ENCODE results near the gene SPEM1. TPM values are rescaled to one million over a fixed set of nuclear protein-coding genes. Genes with fewer than 3 reads are reported as not detected.

Gene SPEM1
- total RNA-seq, 1 donor from 2014 or later, result not detected

DNA sequence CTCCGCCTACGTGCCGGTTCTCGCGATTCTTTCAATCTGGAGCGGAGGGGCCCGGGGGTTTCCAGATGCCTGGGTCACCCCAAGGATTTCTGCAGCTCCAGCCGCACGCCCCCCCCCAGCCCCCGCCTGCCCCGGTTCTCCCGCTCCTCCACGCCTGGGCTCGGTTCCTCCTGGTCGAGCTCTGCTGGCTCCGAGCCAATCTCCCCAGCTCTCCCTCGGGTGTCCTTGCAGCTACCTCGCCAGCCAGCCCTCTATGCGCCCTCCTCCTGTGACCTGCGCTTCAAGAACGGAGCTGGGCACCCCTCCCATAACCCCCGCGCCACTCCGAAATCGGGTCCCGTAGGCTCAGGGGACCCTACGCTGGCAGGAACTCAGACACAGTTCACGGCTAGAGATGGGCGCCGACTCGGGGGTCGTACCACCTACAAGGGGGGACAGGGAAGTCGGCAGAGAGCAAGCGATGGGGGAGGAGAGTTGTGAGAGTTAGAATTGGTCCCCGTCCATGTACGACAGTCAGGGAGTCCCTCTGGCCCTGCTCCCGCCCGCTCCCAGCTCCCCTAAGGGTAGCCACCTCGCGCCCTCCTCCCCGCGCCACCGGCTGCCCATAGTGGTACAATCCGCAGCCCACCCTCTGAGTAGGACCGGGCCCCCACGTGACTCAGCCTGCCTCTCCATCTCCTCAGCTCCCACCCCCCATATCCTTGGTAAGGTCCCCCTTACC, 20.1 kb downstream of the SPEM1 start:
- peak; percentile 19 for DNase-seq (ENCODE audit: low read depth)

DNA sequence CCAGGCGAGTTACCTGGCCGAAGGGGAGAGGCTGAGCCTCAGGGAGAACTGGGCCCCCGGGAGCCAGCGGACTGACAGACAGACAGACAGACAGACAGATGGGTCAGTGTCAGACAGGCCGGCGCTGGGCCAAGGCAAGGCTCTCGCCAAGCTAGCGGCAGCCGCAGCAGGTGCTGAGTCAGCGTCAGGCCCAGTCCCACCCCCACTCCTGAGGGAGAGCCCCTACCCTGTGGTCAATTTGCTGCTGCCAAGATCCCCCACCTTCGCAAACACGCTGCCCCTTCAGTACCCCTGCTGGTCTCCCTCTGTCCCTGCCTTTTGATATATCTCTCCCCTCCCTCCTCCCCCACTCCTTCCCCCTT, 20.7 kb downstream of the SPEM1 start:
- peak; percentile 33 for DNase-seq (ENCODE audit: low read depth)

DNA sequence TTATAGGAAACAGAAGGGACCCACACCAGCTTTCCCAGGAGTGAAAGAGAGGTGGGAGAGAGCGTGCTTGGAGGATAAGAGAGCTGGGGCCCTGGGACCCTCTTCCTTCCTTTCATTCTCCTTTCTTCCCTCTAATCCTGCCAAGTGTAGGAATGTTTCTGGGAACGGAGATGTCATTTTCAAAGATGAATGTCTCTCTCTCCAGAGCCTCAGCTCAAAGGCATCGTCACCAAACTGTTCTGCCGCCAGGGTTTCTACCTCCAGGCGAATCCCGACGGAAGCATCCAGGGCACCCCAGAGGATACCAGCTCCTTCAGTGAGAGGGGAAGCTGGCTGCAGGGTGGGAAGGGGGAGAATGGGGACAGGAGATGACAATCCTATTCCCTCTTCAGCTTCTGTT, 21.1 kb downstream of the SPEM1 start:
- DNase-seq (ENCODE audit: low read depth), result no peak

DNA sequence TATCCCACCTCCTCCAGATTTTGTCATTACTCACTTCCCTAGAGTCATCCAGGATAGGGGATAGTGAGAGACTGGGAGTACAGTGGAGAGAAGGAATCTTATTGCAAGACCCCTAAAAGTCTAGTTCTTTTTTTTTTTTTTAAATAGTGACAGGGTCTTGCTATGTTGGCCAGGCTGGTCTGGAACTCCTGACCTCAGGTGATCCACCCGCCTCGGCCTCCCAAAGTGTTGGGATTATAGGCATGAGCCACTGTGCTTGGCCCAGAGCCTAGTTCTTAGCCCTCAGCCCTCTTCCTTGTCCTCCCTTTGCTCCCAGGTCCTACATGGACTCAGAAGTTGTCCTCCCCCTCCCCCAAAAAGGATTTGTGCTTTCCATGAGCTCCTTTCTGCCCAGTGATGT, 22.0 kb downstream of the SPEM1 start:
- no peak for DNase-seq (ENCODE audit: low read depth)

DNA sequence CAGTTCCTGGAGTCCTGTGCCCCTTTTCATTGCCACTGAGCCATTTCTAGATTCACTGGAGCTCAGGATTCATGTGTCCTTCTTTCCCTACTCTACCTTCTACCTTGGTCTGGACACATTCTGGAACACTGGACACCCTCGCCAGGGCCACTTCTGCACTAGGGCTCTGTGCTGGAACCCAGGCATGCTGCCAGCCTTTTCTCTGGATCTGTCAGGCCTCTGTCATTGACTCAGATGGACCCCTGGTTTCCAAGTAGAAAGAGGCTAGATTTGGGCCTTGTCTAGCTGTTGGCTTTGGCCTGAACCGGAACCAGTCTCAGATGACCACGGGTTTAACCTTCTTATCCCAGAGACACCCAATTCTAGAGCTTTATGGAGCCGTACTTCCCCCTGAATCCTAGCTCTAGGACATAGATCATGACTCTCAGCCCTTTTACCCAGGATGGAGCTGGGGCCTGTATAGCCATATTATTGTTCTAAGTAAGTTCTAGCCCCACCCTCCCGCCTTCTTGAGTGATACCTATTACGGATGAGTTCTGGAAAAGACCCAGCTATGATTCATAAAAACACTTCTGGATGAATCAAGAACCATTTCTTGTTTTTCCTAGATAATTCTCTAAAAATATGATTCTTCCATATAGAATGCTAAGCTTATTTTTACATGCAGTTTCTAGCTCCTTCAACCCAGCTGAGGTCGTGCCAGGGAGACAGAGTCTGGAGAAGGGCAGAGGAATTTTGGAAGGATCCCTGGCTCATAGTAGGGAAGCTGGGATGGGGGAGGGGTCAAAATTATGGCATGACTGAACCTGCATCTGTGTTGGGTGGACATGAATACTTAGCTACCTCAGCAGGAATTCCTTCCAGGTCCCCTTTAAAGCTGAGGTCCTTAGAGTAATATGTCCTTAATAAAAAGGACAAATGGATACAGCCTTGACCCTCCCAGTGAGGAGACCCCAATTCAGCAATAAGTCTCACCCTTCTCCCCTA, 23.7 kb downstream of the SPEM1 start:
- DNase-seq (ENCODE audit: low read depth), result no peak

DNA sequence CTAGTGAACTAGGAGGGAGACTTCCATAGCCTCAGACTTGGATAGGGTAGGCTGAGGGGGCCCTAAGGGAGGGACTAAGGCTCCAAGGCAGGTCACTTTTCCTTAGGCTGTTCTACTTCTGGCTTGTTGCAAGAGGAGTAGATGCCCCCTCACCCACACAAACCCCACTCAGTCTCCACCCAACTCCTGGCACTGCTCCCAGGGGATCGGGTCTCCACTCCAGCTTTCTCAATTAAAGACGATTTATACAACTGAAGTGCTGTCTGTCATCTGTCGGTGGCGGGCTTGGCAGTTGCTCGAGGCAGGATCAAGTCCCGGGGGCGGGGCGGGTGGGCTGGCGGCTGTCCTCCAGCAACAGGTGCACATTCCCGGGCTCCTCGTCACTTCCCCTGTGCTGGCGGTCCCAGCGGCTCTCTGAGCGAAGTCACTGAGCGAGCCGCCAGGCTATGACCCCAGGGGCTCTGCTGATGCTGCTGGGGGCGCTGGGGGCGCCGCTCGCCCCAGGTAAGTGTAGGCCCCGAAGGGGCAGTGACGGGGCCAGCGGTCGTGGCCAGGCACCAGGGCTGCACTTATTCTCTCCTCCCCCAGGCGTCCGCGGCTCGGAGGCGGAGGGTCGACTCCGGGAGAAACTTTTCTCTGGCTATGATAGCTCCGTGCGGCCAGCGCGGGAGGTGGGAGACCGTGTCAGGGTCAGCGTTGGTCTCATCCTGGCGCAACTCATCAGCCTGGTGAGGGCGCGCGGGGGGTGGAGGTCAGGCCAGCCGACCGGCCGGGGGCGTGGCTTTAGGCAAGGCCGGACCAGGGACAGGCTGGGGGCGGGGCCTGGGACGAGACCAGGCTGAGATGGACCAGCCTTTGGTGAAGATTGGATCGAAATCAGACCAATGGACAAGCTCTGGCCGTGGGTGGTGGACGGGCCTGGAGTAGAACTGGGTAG, 24.8 kb downstream of the SPEM1 start, which contains the start of gene CHRNB1:
Gene CHRNB1, plus strand, starts transcription at position 380 of the 937 bp plus-strand sequence. Its CDS starts 67 bp downstream, at position 447.
- DNase-seq (ENCODE audit: low read depth), result peak; percentile 44

DNA sequence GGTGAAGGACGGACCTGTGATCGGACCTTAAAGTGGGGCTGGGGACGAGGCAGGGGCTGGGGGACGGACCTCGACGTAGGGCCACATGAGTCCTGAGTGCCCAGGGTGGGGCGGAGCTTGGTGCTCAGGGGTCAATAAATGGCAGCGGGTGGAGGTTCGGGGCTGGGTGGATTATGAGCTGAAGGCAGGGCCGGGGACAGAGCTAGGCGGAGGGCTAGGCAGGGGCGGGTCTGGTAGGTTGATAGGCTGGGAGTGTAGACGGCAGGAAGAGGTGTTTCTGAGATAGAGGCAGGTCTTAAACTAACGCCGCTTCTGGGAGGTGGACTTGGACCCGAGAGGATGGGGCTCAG, 25.5 kb downstream of the SPEM1 start:
- DNase-seq (ENCODE audit: low read depth), result peak; percentile 29

DNA sequence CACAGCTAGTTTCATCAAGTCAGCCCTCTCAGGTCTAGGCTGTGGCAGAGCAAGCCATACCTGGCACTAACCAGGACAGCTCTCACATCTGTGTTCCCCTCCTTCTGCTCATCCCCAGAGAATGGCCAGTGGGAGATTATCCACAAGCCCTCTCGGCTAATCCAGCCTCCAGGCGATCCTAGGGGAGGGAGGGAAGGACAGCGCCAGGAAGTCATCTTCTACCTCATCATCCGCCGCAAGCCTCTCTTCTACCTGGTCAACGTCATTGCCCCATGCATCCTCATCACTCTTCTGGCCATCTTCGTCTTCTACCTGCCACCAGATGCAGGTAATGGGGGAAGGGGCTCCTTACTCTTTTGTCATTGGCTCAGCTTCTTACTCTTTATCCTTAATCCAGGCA, 28.3 kb downstream of the SPEM1 start:
- no peak for DNase-seq (ENCODE audit: low read depth)

DNA sequence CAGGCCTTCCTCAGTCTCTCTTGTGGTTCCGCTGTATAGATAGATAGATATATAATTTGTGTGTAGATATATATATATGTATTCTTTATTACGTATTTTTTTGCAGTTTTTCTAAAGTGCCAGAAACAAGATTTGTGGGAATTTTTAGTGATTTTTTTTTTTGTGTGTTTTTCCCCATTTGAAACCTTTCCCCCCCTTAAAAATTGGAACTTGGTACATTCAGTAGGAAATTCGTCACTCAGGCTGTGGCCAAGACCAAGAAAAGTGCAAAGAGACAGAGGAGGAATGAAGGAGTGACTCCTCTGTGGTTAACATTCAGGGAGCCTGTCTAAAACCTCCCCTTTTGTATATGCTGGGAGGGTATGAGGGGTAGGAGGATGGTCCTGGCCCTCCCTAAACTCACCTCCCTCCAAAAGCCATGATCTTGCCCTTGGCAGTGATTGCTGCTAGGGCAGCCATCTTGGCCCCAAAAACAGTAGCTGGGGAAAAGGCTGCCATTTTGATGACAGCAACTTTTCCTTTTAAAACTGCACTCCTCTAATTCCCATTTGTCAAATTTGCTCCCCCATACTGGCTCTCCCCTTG, 39.9 kb downstream of the SPEM1 start:
- DNase-seq (ENCODE audit: low read depth), result no peak

DNA sequence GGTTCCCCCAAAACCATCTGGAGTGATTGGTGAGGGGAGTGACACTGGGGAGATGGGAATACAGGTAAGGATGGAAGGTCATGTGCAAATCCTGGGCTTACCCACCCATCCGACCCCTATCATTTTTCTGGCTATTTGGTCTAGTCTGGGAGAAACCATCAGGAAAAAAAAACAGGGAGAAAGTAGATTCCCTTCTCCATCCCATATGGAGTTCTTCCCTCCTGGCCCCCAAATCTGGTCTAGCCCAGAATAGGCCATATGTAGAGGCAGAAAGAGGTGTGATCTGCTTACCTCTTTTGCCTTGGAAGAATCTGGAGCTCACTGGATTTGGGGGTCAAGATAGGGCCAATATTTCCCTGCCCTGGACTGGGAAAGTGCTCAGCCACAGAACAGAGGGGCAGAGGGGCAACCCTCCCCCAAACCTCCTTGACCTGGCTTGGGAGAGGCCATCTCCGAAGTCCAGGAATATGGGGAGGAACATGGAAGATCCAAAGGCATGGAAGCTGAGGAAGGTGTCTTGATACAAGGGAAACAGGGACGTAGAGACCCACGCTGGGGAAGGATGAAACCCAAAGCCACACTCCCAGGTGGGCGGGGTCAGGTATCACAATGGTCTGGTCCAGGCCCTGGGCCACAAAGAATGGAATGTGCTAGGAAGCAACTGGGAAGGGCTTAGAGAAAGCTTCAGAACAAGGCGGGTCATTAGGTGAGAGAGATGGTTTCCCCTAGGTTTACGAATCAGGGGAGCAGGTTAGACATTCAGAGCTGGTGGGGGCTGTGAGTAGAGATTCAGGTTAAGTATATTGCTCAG, 40.9 kb downstream of the SPEM1 start:
- DNase-seq (ENCODE audit: low read depth), result no peak

DNA sequence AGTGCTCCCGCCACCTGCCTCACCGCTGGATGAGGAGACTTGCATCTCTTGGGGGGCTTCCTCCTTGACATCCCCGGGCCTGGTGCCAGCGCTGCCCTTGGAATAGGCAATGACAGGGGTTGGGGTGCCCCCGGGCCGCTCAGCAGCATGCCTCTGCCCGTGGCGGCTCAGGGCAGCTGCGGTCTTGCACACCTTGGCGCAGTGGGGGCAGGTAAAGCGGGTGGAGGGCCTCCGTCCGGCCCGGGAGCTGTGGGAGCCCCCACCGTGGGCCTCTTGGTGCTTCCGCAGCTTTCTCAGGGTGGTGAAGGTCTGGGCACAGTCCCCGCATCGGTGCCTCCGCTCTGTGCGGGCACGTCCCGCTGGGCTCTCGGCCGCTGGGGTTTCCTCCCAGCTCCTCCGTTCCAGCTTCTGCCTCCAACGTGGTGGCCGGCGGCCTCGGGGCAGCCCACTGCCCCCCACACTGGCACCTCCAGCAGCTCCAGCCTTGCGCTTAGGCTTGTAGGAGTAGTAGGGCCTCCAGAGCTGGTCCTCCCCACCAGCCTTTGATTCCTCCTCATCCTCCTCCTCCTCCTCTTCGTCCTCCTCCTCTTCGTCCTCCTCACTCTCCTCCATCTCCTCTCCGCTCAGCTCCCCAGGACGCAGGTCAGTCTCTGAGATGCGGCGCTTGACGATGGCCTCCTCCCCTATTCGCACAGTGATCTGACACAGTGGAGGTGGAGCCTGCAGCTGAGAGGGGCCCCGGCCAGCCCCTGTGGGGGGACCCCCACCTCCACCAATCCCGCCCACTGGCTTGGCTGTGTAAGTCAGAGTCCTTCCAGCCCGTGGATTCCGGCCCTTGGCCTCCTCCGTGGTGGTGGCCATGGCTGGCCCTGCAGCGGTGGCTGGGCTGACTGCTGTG, 42.6 kb downstream of the SPEM1 start:
- no peak for DNase-seq (ENCODE audit: low read depth)

DNA sequence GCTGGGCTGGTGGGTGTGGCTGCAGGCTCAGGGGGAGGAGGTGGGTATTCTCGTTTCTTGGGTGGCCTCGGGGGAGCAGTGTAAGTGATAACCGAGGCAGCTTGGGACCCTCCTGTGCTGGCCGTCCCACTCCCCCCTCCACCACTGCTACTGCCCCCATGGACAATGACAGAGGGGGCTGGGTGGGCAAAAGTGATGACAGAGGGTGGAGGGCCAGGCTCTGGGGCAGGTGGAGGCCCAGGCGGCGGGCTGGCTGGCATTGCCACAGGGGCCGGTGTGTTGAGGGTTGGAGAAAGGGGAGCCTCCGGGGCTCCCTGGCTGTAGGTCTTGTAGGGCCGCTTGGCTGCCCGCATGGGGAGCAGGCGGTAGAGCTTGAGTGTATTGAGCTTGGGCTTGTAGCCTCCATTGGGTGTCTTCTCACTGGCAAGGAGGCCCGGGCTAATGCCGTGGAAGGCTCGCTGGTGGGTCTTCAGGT, 43.3 kb downstream of the SPEM1 start:
- DNase-seq (ENCODE audit: low read depth), result no peak

DNA sequence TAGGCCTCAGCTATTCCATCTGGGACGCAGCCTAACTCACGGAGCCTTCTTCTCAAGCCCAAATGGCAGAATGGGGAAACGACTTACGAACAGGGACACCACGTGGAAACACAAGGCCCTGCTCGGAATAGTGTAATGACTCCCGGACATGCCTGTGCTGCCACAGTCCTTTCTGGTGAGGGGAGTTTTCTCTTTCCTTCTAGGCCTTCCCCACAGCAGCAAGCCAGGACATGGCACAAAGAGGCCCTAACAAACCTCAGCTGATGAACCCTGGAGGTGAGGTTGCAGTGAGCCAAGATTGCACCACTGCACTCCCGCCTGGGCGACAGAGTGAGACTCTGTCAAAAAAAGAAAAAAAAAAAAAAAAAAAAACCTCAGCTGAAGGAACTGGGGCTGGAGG, 44.0 kb downstream of the SPEM1 start:
- no peak for DNase-seq (ENCODE audit: low read depth)

DNA sequence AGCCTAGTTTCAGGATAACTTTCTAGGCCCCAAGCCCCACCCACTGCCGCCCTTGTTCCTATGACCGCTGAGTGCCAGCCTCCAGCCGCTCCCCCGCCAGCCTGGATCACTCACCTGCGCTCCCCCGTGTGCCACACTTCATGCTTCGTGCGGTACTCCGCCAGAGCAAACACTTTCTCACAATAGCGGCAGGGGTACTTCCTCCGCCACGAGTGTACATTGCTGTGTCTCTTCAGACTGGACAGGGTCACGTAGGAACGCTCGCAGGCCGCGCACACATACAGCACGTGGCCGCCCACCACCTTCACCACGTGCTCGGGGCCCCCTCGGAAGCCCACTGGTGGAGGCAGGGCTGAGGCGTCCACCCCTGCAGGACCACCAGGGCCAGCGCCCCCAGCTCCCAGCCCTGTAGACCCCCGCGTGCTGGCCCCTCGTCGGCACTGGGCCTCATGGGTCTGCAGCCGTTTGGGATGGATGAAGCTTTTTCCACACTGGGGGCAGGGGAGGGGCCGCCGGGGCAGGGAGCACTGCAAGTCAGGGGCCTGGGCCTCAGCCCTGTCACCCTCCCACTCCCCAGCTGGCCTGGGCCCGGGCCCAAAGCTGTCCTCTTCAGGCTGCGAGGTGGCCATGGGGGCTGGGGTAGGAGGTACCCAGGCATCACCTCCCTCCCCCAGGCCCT, 45.6 kb downstream of the SPEM1 start:
- no peak for DNase-seq (ENCODE audit: low read depth)

DNA sequence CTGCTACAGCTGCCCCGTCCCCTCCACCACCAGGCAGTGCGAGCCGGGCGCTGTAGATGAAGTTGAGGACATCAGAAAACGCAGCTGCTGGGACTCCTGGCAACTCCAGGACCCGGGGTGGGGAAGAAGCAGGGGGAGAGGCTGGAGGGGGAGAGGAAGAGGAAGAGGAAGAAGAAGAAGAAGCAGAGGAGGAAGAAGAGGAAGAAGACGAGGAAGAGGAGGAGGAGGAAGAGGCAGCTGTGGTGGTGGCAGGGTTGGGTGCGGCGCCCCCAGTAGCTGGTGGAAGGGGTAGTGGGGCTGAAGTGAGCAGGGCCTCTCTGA, 46.2 kb downstream of the SPEM1 start:
- no peak for DNase-seq (ENCODE audit: low read depth)

DNA sequence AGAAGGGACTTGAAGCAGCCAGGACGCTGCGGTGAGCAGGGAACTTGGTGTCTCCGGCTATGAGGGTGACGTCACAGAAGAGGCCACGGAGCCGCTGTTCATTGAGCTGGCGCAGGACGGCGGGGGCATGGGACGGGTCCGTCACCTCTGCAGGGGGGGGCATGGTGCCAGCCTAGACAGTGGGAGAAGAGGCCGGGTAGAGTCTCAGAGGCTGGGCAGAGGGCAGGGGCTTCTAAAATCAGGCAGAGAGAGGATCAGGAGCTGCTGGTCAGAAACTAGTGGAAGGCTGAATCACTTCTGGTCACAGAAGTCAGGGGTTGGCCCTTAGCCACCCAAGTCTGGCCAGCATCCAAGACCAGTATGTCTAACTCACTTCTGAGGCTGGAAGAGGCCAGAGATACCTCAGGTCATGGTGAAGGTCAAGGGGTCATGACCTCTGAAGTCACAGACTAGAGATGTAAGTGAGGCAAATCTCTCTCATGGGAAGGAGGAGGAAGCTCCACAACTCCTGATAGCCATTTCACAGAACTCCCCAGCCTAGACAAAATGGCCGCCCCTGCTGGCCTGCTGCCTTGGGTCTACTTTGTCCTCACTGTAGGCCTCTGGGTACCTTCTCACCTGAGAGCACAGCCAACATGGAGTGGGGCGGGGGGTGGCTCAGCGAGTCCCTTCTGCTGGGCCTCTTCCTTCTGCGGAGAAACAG, 46.7 kb downstream of the SPEM1 start:
- peak; percentile 55 for DNase-seq (ENCODE audit: low read depth)

DNA sequence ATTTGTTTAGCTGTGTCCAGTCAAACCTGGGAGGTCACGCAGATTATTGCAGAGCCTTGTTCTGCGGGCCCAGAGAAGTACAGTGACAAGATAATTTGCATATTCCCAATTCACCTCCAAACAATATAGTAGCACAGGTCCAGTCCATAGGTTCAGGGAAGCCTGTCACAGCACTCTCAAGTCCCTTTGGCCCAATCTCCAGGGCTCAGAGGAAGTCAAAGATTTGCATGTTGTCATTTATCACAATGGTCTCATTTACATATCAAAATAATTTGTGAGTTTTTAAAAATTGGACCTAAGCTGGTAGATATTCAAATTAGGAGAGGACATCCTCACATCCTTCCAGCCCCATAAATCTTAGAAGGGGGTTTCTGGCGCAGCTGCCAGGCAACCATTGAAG, 47.4 kb downstream of the SPEM1 start:
- no peak for DNase-seq (ENCODE audit: low read depth)

DNA sequence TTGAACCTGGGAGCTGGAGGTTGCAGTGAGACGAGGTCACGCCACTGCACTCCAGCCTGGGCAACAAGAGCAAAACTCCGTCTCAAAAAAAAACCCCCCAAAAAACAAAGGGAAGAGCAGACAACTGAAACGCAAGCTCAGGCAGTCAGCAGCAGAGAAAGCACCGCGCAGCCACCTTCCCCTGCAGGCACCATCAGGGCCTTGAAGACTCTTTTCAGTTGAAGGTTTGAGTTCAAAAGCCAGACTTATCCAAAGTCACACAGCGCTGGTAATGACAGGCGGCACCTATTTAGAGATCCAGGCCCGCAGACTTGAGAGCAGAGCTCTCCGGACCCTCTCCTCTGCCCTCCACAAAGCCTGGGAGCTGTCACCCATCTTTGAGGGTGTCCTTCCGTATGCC, 48.2 kb downstream of the SPEM1 start:
- DNase-seq (ENCODE audit: low read depth), result no peak

Data from renal cortical epithelial cell (primary cell).